GM23338 (cell line): ENCODE results near the gene DPP9. TPM values are rescaled to one million over a fixed set of nuclear protein-coding genes. Genes with fewer than 3 reads are reported as not detected.

Experiments used
- ATAC-seq: fragments of 200-7000 bp; cut with Tn5 transposase; 3 replicates; pipeline ENCODE4 v1.9.1; 2020
- DNase-seq: peaks from one replicate; pipeline ENCODE4 v3.0.0-alpha.2; 2015; ENCODE audit warnings: low spot score
- H2AFZ ChIP-seq: fragments of 200-600 bp; sonication (generic); 2 replicates; pipeline ENCODE4 v1.8.0; 2016; ENCODE audit warnings: antibody characterized with exemption, mild to moderate bottlenecking, moderate library complexity
- H3F3A ChIP-seq: fragments of 200-600 bp; sonication (generic); replicated peaks from 2 replicates; pipeline ENCODE4 v1.8.0; 2017; ENCODE audit warnings: antibody characterized with exemption, mixed run types, low read depth
- H3K27ac ChIP-seq: fragments of 200-600 bp; sonication (generic); 2 replicates; pipeline ENCODE4 v1.6.1; 2016; ENCODE audit warnings: low read depth
- H3K27me3 ChIP-seq: fragments of 200-600 bp; sonication (generic); 2 replicates; pipeline ENCODE4 v1.8.0; 2016; ENCODE audit warnings: mild to moderate bottlenecking, mixed run types, moderate library complexity; ENCODE audit not compliant: insufficient read depth
- H3K36me3 ChIP-seq: fragments of 200-600 bp; sonication (generic); 2 replicates; pipeline ENCODE4 v1.8.0; 2016; ENCODE audit warnings: mild to moderate bottlenecking; ENCODE audit not compliant: insufficient read depth
- H3K4me1 ChIP-seq: fragments of 200-600 bp; sonication (generic); 2 replicates; pipeline ENCODE4 v1.8.0; 2016; ENCODE audit warnings: mild to moderate bottlenecking, moderate library complexity; ENCODE audit not compliant: insufficient read depth
- H3K4me2 ChIP-seq: fragments of 200-600 bp; sonication (generic); 2 replicates; pipeline ENCODE4 v1.7.1; 2017; ENCODE audit warnings: mixed run types
- H3K4me3 ChIP-seq: fragments of 200-600 bp; sonication (generic); 2 replicates; pipeline ENCODE4 v1.6.1; 2016; ENCODE audit warnings: mixed run types
- H3K79me2 ChIP-seq: fragments of 200-600 bp; sonication (generic); replicated peaks from 2 replicates; pipeline ENCODE4 v1.8.0; 2017; ENCODE audit warnings: mild to moderate bottlenecking; ENCODE audit not compliant: insufficient read depth
- H3K9me2 ChIP-seq: fragments of 200-600 bp; sonication (generic); 2 replicates; pipeline ENCODE4 v1.8.0; 2017; ENCODE audit not compliant: insufficient read depth
- H4K20me1 ChIP-seq: fragments of 200-600 bp; sonication (generic); replicated peaks from 2 replicates; pipeline ENCODE4 v1.8.0; 2017; ENCODE audit warnings: mild to moderate bottlenecking; ENCODE audit not compliant: insufficient read depth
- H3K27ac Mint-ChIP-seq: 2 replicates; pipeline ENCODE4 v1.8.0; 2020; ENCODE audit warnings: inconsistent platforms, mild to moderate bottlenecking, moderate library complexity, mixed read lengths
- H3K27me3 Mint-ChIP-seq: 3 replicates; pipeline ENCODE4 v1.8.0; 2022; ENCODE audit warnings: low read depth, mild to moderate bottlenecking, moderate library complexity, mixed read lengths, inconsistent platforms; ENCODE audit not compliant: insufficient read depth, poor library complexity
- H3K36me3 Mint-ChIP-seq: 3 replicates; pipeline ENCODE4 v1.8.0; 2021; ENCODE audit warnings: low read depth, mild to moderate bottlenecking, inconsistent platforms, moderate library complexity, mixed read lengths
- H3K4me1 Mint-ChIP-seq: 3 replicates; pipeline ENCODE4 v1.8.0; 2020; ENCODE audit warnings: mild to moderate bottlenecking, inconsistent platforms, mixed read lengths
- H3K4me3 Mint-ChIP-seq: 3 replicates; pipeline ENCODE4 v1.8.0; 2021; ENCODE audit warnings: moderate library complexity, mild to moderate bottlenecking, inconsistent platforms, mixed read lengths
- H3K9me3 Mint-ChIP-seq: 3 replicates; pipeline ENCODE4 v1.8.0; 2020; ENCODE audit warnings: moderate library complexity, mild to moderate bottlenecking, inconsistent platforms, mixed read lengths
- CREB1 ChIP-seq: fragments of 250-450 bp; sonication (Bioruptor Pico); IDR thresholded peaks from 2 replicates; pipeline ENCODE4 v1.5.0; 2020; ENCODE audit warnings: low read depth, mild to moderate bottlenecking, moderate library complexity
- EZH2 ChIP-seq: fragments of 200-600 bp; sonication (generic); IDR thresholded peaks from one replicate; pipeline ENCODE4 v1.8.0; 2017; ENCODE audit warnings: antibody characterized with exemption, mild to moderate bottlenecking, low read depth; ENCODE audit not compliant: unreplicated experiment
- JUNB ChIP-seq: IDR thresholded peaks from one replicate; pipeline ENCODE4 v1.6.1; 2016; ENCODE audit warnings: antibody characterized with exemption; ENCODE audit not compliant: unreplicated experiment
- NANOG ChIP-seq: IDR thresholded peaks from 2 replicates; pipeline ENCODE4 v1.6.1; 2016; ENCODE audit warnings: antibody characterized with exemption, borderline replicate concordance
- POLR2AphosphoS5 ChIP-seq: IDR thresholded peaks from 2 replicates; pipeline ENCODE4 v1.6.1; 2016; ENCODE audit warnings: antibody characterized with exemption, low read depth
- STAT1 ChIP-seq: IDR thresholded peaks from one replicate; pipeline ENCODE4 v1.6.1; 2016; ENCODE audit warnings: antibody characterized with exemption; ENCODE audit not compliant: unreplicated experiment
- ZNF114 ChIP-seq: fragments of 250-450 bp; sonication (Bioruptor Pico); IDR thresholded peaks from 2 replicates; pipeline ENCODE4 v1.5.0; 2020; ENCODE audit warnings: mild to moderate bottlenecking, moderate library complexity
- ZNF331 ChIP-seq: fragments of 250-450 bp; sonication (Bioruptor Pico); IDR thresholded peaks from 2 replicates; pipeline ENCODE4 v1.5.0; 2020; ENCODE audit warnings: low read depth, mild to moderate bottlenecking, moderate library complexity
- polyA plus RNA-seq: library from polyadenylated mRNA; unstranded; fragments of >200 nt; fragmentation: Nextera tagmentation; extraction: Ambion mirVana; gene quantifications from 2 replicates; pipeline ENCODE4 v1.2.1, GENCODE V29; 2016
- total RNA-seq: library from RNA; depleted of rRNA; stranded (reverse); fragments of >200 nt; shearing (Covaris generic); gene quantifications from 2 replicates; pipeline ENCODE4 v1.2.3, GENCODE V29; 2014
- TF ChIP-seq, protein P1 (sequence below), 2 experiments: fragments of 200-600 bp in 1 of 2; sonication (generic) in 1 of 2; conservative IDR thresholded peaks; 2 replicates each; pipeline versions ENCODE4 v1.5.1 to v1.6.1; 2016 to 2017; ENCODE audit warnings: antibody characterized with exemption in 2 of 2, low read depth in 2 of 2, mild to moderate bottlenecking in 2 of 2, moderate library complexity in 1 of 2
- TF ChIP-seq, protein P2 (sequence below): IDR thresholded peaks from one replicate; pipeline ENCODE4 v1.6.1; 2018; ENCODE audit warnings: antibody characterized with exemption; ENCODE audit not compliant: unreplicated experiment
- TF ChIP-seq, protein P3 (sequence below): IDR thresholded peaks from 2 replicates; pipeline ENCODE4 v1.6.1; 2016; ENCODE audit warnings: antibody characterized with exemption

The DPP9 gene
- total and polyA plus RNA-seq, 2 experiments from 2014 or later, result 19.5 to 49.2 TPM

DNA sequence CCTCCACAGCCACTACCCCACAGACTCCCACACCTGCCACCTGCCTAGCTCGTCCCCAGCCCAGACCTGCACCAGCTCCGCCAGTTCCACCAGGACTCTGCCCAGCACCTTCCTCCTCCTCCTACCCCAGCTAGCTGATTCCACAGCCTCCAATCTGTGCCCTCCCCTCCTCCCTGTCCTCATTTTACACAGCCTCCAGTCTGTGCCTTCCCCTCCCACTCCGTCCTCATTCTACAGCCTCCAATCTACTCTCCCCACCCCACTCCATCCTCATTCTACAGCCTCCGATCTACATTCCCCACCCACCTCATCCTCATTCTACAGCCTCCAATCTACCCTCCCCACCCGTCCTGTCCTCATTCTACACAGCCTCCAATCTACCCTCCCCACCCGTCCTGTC, 60.8 kb downstream of the DPP9 start (continued):
- TF ChIP-seq, protein P1, sequence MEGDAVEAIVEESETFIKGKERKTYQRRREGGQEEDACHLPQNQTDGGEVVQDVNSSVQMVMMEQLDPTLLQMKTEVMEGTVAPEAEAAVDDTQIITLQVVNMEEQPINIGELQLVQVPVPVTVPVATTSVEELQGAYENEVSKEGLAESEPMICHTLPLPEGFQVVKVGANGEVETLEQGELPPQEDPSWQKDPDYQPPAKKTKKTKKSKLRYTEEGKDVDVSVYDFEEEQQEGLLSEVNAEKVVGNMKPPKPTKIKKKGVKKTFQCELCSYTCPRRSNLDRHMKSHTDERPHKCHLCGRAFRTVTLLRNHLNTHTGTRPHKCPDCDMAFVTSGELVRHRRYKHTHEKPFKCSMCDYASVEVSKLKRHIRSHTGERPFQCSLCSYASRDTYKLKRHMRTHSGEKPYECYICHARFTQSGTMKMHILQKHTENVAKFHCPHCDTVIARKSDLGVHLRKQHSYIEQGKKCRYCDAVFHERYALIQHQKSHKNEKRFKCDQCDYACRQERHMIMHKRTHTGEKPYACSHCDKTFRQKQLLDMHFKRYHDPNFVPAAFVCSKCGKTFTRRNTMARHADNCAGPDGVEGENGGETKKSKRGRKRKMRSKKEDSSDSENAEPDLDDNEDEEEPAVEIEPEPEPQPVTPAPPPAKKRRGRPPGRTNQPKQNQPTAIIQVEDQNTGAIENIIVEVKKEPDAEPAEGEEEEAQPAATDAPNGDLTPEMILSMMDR (conservative IDR thresholded peaks at IDR 0.05; ENCODE audit: low read depth in 2 of 2), result no peak
- TF ChIP-seq ZNF331 (CRISPR knock-in tag) (no peak), NANOG (no peak), ZNF114 (CRISPR knock-in tag) (no peak)
- TF ChIP-seq, protein P2, sequence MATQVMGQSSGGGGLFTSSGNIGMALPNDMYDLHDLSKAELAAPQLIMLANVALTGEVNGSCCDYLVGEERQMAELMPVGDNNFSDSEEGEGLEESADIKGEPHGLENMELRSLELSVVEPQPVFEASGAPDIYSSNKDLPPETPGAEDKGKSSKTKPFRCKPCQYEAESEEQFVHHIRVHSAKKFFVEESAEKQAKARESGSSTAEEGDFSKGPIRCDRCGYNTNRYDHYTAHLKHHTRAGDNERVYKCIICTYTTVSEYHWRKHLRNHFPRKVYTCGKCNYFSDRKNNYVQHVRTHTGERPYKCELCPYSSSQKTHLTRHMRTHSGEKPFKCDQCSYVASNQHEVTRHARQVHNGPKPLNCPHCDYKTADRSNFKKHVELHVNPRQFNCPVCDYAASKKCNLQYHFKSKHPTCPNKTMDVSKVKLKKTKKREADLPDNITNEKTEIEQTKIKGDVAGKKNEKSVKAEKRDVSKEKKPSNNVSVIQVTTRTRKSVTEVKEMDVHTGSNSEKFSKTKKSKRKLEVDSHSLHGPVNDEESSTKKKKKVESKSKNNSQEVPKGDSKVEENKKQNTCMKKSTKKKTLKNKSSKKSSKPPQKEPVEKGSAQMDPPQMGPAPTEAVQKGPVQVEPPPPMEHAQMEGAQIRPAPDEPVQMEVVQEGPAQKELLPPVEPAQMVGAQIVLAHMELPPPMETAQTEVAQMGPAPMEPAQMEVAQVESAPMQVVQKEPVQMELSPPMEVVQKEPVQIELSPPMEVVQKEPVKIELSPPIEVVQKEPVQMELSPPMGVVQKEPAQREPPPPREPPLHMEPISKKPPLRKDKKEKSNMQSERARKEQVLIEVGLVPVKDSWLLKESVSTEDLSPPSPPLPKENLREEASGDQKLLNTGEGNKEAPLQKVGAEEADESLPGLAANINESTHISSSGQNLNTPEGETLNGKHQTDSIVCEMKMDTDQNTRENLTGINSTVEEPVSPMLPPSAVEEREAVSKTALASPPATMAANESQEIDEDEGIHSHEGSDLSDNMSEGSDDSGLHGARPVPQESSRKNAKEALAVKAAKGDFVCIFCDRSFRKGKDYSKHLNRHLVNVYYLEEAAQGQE, result no peak

DNA sequence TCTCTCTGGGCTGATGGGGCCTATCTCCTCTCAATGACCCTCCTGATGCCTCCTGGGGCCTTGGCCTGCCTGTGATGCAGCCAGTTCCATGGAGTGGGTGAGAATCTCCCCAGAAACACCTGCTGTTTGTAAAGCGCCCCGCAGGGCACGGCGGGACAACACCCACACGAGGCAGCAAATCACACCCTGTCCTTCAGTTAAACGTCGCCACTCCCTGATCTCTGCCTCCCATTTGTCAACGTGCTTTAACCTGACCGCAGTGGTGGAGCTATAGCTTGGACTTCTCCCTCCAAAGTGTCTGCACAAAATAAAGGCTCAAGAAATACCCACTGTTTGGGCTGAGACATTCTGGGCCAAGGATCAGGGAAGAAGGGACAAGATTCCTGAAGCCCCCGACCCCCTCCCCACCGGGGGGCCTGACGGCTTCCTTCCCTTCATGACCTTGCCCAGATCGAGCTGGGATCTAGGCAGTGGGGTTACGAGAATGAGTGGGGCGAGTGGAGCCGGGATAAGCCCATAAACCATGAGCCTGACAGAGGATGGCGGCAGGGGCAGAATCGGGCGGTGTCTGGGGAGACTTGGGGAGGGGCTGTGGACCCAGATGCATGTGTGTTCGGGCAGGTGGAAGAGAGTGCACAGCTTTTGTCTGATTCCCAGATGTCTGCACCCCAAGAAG, 61.5 kb downstream of the DPP9 start:
- DNase-seq, result no peak
- TF ChIP-seq EZH2, result no peak
- no peak for TF ChIP-seq STAT1
- TF ChIP-seq ZNF114 (CRISPR knock-in tag), result no peak
- TF ChIP-seq, protein P1 (conservative IDR thresholded peaks at IDR 0.05; ENCODE audit: low read depth in 2 of 2), result no peak
- TF ChIP-seq POLR2AphosphoS5, result no peak
- TF ChIP-seq JUNB, result no peak
- TF ChIP-seq, protein P2, result no peak
- TF ChIP-seq, protein P3, sequence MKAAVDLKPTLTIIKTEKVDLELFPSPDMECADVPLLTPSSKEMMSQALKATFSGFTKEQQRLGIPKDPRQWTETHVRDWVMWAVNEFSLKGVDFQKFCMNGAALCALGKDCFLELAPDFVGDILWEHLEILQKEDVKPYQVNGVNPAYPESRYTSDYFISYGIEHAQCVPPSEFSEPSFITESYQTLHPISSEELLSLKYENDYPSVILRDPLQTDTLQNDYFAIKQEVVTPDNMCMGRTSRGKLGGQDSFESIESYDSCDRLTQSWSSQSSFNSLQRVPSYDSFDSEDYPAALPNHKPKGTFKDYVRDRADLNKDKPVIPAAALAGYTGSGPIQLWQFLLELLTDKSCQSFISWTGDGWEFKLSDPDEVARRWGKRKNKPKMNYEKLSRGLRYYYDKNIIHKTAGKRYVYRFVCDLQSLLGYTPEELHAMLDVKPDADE, result no peak
- TF ChIP-seq ZNF331 (CRISPR knock-in tag), result no peak
- no peak for TF ChIP-seq NANOG
- TF ChIP-seq CREB1 (CRISPR knock-in tag), result no peak

More for the DNA sequence above, 61.5 kb downstream of the DPP9 start:
- Mint-ChIP-seq H3K36me3 (peaks cover 13% of the 10 kb centered on the region), H3K27me3 (peaks cover 3% of the 10 kb centered on the region), H3K9me3 (no peaks in the 10 kb centered on the region), H3K27ac (no peak overlapping the region), H3K4me3 (no peak overlapping the region), H3K4me1 (no peaks in the 10 kb centered on the region)
- no peaks in the 10 kb centered on the region for H3K79me2 ChIP-seq
- no peak overlapping the region for H3K4me3 ChIP-seq
- no peak overlapping the region for H3K27ac ChIP-seq
- H3K36me3 ChIP-seq, result peaks cover 5% of the 10 kb centered on the region; the same call in 1 of the 2 replicates
- no peak for ATAC-seq
- no peaks in the 10 kb centered on the region for H3F3A ChIP-seq
- no peak overlapping the region for H2AFZ ChIP-seq
- H3K4me2 ChIP-seq, result no peak overlapping the region
- H3K9me2 ChIP-seq, result no peaks in the 10 kb centered on the region
- H3K4me1 ChIP-seq, result no peaks in the 10 kb centered on the region
- peaks cover 3% of the 10 kb centered on the region; the same call in 1 of the 2 replicates for H4K20me1 ChIP-seq
- H3K27me3 ChIP-seq, result no peaks in the 10 kb centered on the region
